ENCODE measurements around the gene TATDN2.

DNA sequence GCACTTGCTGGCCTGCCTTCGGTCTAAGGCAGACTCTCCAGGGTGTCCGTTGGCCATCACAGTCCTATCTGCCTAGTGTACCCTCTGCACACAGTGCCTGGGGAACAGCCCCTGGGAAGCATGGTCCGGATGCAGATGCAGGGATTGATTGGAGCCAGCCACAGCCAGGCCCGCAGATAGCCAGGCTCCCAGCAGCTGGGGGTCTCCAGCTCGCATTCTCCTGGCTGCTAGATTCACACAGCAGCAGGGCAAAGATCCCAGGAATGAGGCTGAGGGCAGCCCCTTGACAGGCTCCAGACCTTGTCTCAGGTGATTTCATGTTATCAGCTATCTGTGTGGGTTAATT is 42.1 kb upstream of the TATDN2 start:
- TF ChIP-seq MEF2A (IDR thresholded peaks at IDR 0.05; ENCODE audit: control insufficient read depth, low read depth, low read length) (no peak), U2AF1 (optimal IDR thresholded peaks at IDR 0.05; ENCODE audit: low read depth, low read length) (no peak)

Data from K562 (cell line).